Activated CD4-positive, alpha-beta T cell treated with anti-CD3 and anti-CD28 coated beads for 1 hour (primary cell): ENCODE data around the gene IMMT.
A peak's percentile ranks its signal among the peaks of the same experiment; 100 is the strongest.

ENCODE experiments used
- DNase-seq: peaks from one replicate; pipeline ENCODE4 v3.0.0-alpha.2; 2020

The IMMT gene

DNA sequence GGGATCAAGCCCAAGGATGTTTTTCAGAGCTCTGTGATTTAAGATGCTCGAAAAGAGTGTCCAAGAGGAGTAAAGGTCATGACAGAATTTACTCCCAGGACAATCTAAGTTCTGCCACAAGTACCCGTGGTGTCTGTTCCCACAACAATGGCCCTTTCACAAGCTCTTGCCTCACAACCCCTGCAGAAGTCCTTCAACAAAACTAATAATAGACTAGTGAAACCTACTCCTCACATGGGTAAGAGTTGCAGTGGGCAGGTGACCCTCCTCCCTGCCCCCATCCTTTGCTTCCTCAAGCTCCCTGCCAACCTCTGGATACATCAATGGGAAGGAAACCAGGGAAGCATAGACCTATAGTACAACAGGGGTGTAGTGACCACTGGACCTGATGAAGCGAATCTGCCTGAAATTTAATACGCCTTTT is 54.3 kb downstream of the IMMT start:
- no peak for DNase-seq

DNA sequence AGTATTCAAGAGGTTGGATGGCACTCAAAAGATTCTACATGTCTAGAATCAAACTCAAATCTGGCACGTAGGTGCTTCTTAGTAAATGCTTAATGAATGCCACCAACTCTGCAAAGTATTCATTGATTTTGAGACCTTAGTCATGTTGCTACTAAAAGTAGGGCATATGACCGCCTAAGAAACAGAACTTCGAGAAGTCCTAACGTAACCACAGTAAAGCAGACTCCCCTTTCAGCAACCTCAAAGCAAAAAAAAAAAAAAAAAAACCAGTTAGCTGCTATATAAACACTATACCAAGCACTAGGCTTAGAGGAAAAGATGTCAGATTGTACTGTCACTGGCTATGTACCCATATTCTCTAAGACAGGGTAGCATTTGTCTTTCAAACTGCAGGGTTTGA is 55.3 kb downstream of the IMMT start:
- no peak for DNase-seq

DNA sequence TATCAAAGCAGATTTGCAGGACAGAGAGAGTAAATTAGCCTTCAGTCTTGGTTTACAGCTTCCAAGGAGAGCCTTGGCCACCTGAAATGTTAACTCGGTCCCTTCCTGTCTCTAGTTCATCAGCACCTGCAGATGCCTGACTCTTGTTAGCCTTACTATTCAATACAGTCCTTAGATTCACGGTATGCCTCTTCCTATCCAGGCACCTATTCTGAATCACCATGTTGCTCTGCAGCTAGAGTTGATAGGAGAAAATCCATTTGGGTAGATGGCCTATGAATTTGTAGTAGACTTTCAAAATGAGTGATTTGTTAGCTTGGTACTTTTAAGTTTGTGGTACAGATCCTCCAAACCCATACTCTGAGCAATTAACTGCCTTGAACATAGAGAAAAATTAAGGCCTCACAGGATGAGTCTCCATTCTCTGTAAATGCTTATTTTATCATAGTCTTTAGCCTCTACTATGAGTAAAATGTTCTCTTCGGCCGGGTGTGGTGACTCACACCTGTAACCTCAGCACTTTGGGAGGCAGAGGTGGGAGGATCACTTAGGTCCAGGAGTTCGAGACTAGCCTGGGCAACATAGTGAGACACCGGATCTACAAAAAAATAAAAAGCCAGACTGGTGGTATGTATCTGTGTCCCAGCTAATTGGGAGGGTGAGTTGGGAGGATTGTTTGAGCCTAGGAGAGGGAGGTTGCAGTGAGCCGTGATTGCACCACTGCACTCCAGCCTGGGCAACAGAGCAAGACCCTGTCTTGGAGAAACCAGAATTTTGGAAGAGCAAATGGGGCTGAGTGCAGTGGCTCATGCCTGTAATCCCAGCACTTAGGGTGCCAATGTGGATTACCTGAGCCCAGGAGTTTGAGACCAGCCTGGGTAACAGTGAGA is 56.3 kb downstream of the IMMT start:
- no peak for DNase-seq

- DNase-seq: no peak
Observed at GRCh38 chr2:86136141-86136540, 59.1 kb downstream of the IMMT start.

DNA sequence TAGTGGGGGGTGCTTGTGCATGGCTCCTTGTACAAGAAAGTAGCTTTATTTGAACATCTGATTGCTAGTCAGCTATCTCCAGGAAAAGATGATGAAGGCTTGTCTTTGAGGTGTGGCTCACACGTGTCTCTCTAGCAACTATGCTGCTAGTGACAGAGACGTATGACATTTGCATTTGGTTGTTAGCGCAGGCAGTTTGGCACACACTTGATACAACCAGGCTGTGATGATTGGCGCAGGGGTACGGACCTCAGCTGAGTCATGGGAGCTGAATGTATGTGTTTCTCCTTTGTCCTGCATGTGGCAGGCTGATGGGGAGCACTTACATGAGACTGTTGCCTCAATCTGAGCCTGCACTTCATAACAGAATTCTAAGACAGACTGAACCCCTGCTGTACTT is 59.6 kb downstream of the IMMT start:
- no peak for DNase-seq

DNA sequence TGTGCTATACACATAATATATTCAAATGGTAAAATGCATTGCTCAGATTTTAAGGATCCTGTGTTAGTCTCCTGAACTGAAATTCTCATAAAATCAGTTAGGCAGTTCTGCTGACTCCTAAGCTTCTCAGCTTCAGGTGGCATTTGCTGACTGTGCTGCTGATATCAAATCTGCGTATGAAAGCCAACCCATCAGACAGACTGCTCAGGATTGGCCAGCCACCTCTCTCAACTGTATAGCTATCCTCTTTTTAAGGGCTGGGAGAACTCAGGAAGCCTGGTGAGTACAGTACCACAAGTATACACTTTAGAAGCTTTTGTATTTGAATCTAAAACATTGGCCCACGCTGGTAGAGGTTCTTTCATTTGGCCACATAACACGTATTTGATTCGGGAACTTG is 60.6 kb downstream of the IMMT start:
- no peak for DNase-seq

DNA sequence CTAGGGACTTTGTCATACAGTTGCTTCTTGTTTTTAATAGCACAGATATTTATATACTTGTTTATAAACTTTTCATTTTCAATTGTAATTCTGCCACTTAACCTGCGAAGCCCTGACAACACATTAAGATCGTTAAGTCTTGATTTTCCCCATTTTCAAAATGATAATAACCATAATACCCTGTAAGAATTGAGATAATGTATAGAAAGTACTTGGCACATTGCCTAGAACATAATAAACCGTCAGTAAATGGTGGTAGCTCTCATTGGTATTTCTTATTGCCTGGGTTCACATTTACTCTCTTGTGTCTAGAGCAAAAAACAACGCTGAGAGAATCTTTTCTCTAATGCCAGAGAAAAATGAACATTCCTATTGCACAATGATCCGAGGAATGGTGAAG is 70.6 kb downstream of the IMMT start:
- no peak for DNase-seq

DNA sequence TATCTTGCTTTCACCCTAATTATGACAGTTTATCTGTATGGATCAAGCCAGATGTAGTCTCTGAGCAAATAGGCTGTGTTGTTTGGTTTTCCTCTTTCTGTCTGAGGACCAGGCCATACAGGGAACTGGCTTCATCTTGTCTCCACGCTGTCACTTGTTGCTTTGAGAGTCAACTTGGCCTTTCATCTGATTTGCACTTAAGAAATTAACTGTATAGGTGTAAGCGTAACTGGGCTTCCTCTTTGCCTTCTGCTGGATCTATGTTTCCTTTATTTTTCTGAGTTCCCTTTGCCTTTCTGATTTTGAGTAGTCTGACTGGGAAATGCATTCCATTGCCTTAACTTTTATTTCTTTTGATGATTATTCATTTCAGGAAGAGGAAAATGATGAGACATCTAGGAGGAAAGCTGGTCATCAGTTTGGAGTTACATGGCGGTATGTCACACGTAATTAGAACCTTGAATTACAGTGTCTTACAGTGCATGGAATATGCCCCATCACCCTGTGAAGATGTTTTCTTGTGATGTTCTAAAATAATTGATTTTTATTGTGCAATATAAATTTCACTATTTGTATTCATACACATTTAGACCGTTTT is 71.8 kb downstream of the IMMT start:
- no peak for DNase-seq

DNA sequence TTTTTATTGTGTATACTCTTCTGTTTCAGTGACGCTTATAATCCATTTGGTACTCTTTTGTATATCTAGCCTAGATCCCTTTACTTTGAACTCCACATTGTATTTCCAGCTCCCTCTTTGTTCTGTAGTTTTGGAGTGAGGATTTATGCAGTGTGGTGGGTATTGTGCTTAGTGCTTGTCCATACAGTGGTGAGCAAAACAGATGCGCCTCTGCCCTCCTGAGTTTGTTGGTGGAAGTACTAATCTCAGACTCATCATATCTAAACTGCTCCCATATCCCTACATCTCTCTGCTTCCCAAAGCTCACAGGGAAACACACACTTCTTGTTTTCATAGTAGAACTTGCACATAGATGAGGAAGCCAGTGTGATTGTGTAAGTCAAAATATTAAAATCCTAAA is 77.1 kb downstream of the IMMT start:
- no peak for DNase-seq

GRCh38 chr2:86107031-86107430 is 88.2 kb downstream of the IMMT start:
- DNase-seq: no peak

DNA sequence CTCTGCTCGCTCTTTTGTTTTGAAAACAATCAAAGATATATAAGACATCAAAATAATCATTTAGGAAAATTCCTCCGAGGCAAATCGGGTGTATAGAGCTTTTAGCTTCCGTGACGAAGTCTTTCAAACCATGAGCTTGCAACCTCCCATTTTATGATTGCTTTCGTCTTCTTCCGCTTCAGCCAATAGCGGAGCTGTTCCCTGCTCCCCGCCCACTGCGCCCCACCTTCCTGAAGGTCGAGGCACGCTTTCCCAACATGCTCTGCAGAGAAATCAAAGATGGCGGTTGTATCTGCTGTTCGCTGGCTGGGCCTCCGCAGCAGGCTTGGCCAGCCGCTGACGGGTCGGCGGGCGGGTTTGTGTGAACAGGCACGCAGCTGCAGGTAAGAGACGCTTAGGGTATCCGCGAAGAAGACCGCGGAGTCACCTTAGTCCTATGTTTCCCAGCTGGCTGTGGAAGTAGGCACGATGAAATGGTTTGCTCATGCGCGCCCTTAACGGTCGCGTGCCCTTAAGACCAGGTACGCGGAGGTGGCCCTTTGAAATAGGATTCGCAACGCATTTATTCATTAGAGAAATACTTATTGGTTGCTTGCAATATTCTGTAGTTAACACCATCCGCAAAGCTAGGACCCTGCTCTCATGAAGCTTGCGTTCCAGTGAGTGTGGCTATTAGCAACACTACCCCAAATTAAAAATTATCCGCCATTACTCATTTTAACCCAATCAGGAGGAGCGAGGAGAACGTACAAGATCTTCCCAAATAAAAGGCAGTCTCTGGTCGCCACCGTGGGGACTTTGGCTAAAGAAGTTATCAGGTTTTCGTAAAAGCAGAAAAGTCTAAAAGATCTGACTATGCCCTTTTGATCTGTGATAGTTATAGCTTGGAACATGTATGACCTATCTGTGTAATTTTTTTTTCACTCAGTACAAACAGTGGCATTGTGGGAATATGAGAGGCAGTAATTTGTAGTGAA is 89.0 kb downstream of the IMMT start, which contains the start of gene PTCD3:
Gene PTCD3 (plus strand): TSS at position 267 of the 977 bp plus-strand sequence. CDS start 13 bp downstream, at position 280.
- peak; percentile 88 for DNase-seq

GRCh38 chr2:86105252-86105968 is 89.9 kb downstream of the IMMT start, which contains the start of gene POLR1A:
Gene POLR1A, minus strand, starts transcription at chr2:86105886. Its CDS starts 110 bp downstream, at chr2:86105776.
- peak; percentile 74 for DNase-seq

DNA sequence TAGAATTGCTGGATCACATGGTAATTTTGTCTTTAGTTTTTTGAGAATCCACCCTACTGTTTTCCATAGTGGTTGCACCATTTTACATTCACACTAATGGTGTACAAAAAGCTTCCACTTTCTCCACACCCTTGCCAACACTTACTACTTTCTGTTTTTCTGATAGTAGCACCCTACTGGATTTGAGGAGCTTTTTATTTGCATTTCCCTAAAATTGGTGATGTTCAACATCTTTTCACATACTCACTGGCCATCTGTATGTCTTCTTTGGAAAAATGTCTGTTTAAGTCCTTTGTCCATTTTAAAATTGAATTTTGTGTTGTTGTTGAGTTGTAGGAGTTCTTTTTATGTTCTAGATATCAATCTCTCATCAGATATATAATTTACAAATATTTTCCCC is 93.1 kb downstream of the IMMT start:
- no peak for DNase-seq

GRCh38 chr2:86097913-86098312 is 97.3 kb downstream of the IMMT start:
- DNase-seq: no peak

- DNase-seq: no peak
Observed at GRCh38 chr2:86097114-86097896, 98.0 kb downstream of the IMMT start.

- DNase-seq: no peak
Observed at GRCh38 chr2:86094229-86094628, 101.0 kb downstream of the IMMT start.
